ENCODE measurements around the gene PRICKLE4. TPM values are rescaled to one million over a fixed set of nuclear protein-coding genes. Genes with fewer than 3 reads are reported as not detected.
"Not testable (repeated sequence)": the region's sequence is repeated elsewhere in the genome, so short reads cannot be mapped to it uniquely, and the experiment has no call there.

Gene PRICKLE4
- total RNA-seq, 4 donors from 2014 or later, result 0.34 to 4.6 (median 3.6) TPM; not detected in 1

GRCh38 chr6:41759905-41760579, 20.5 kb upstream of the PRICKLE4 start:
- no peak for TF ChIP-seq POLR2AphosphoS5 (IDR thresholded peaks at IDR 0.05)
- no peak for TF ChIP-seq POLR2A (IDR thresholded peaks at IDR 0.05)
- TF ChIP-seq EP300 (IDR thresholded peaks at IDR 0.05), result no peak
- TF ChIP-seq CTCF (IDR thresholded peaks at IDR 0.05), result no peak
- Histone ChIP-seq H3K27me3 (peaks cover 4% of the 10 kb centered on the region), H3K4me1 (no peaks in the 10 kb centered on the region), H3K36me3 (no peaks in the 10 kb centered on the region), H3K9me3 (no peaks in the 10 kb centered on the region), H3K27ac (no peak overlapping the region), H3K4me3 (no peak overlapping the region)
- 83% methylated on average over 2 of the region's 2 CpGs for WGBS
- DNase-seq (ENCODE audit: low spot score in 2 of 2), result no peak

- 51% methylated on average over 2 of the region's 2 CpGs for WGBS
- Histone ChIP-seq H3K4me1 (peaks cover 9% of the 10 kb centered on the region), H3K4me3 (no peak overlapping the region), H3K36me3 (no peaks in the 10 kb centered on the region), H3K9me3 (no peaks in the 10 kb centered on the region), H3K27me3 (no peaks in the 10 kb centered on the region), H3K27ac (no peak overlapping the region)
- TF ChIP-seq POLR2A (IDR thresholded peaks at IDR 0.05) (no peak), POLR2AphosphoS5 (IDR thresholded peaks at IDR 0.05) (no peak), EP300 (IDR thresholded peaks at IDR 0.05) (no peak), CTCF (IDR thresholded peaks at IDR 0.05) (no peak)
- no peak for DNase-seq (ENCODE audit: low spot score in 2 of 2)
These were observed 17.1 kb upstream of the PRICKLE4 start for GRCh38 chr6:41763470-41763869.

- H3K36me3 ChIP-seq, result peaks cover 11% of the 10 kb centered on the region
- not testable (repeated sequence) for DNase-seq (ENCODE audit: low spot score in 2 of 2); H3K4me1 ChIP-seq; H3K4me3 ChIP-seq; H3K27ac ChIP-seq; H3K9me3 ChIP-seq; H3K27me3 ChIP-seq
- WGBS, result 94% methylated on average over 4 of the region's 4 CpGs
These were observed 14.4 kb upstream of the PRICKLE4 start for GRCh38 chr6:41766043-41766664.

GRCh38 chr6:41767112-41767833, 13.3 kb upstream of the PRICKLE4 start:
- 27% methylated on average over 11 of the region's 12 CpGs for WGBS
- H3K36me3 ChIP-seq, result peaks cover 22% of the 10 kb centered on the region
- DNase-seq (ENCODE audit: low spot score in 2 of 2), result no peak
- H3K27me3 ChIP-seq, result no peaks in the 10 kb centered on the region
- no peaks in the 10 kb centered on the region for H3K9me3 ChIP-seq
- H3K4me1 ChIP-seq, result peaks cover 9% of the 10 kb centered on the region
- no peak for TF ChIP-seq POLR2A (IDR thresholded peaks at IDR 0.05)
- TF ChIP-seq EP300 (IDR thresholded peaks at IDR 0.05), result no peak
- no peak for TF ChIP-seq POLR2AphosphoS5 (IDR thresholded peaks at IDR 0.05)
- no peak for TF ChIP-seq CTCF (IDR thresholded peaks at IDR 0.05)
- H3K27ac ChIP-seq, result peak overlapping the region; percentile 3
- no peak overlapping the region for H3K4me3 ChIP-seq

GRCh38 chr6:41768545-41769308, 11.9 kb upstream of the PRICKLE4 start:
- Histone ChIP-seq H3K36me3 (peaks cover 37% of the 10 kb centered on the region), H3K4me1 (peaks cover 9% of the 10 kb centered on the region), H3K27me3 (no peaks in the 10 kb centered on the region), H3K27ac (no peak overlapping the region), H3K4me3 (no peak overlapping the region), H3K9me3 (no peaks in the 10 kb centered on the region)
- TF ChIP-seq CTCF (IDR thresholded peaks at IDR 0.05), result no peak
- no peak for TF ChIP-seq POLR2A (IDR thresholded peaks at IDR 0.05)
- TF ChIP-seq POLR2AphosphoS5 (IDR thresholded peaks at IDR 0.05), result no peak
- TF ChIP-seq EP300 (IDR thresholded peaks at IDR 0.05), result no peak
- DNase-seq (ENCODE audit: low spot score in 2 of 2), result no peak
- 80% methylated on average over 10 of the region's 10 CpGs for WGBS
